ENCODE results near the gene UNC5A.

DNA sequence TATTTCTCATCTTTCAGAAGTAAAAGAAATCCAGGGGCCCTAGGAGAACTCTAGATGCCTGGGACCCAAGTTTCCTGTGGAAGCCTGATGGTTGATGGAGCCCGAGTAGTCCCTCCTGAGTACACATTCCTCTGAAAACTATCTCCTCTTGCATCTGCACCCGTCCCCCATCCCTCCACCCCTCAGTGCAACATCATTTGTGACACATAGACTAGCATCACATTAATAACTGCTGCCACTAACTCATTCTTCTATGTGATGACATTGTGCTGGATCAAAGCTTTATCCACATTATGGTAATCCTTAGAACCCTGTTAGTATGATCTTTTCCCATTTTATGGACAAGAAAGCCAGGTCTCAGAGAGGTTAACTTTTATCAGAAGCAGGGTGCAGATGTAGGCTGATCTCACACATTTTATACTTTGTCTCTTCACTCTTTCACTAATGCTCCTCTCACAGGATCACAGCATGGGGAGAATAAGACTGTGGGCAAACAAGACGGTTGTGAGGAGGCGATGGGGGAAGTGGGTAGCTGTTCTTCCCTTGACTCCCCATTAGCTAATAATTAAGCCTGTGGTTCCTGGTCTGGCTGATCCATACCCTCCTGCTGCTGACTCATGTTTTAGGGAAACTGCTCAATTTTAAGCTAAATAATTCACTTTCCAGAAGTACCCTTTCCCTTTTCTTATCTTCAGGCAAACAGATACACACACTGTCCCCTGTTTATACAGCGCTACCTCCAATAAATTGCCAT, 92.7 kb downstream of the UNC5A start:
- no peak for TF ChIP-seq SUZ12 (IDR thresholded peaks at IDR 0.05; ENCODE audit: extremely low read depth, insufficient read depth, insufficient read length)
- no peak for TF ChIP-seq ZNF274 (IDR thresholded peaks at IDR 0.05; ENCODE audit: low read depth, low read length)
